Naive thymus-derived CD4-positive, alpha-beta T cell (primary cell): Measurements from ENCODE around the gene DUSP9. TPM values are rescaled to one million over a fixed set of nuclear protein-coding genes. Genes with fewer than 3 reads are reported as not detected.

Experiments used
- ATAC-seq: fragments of 150-1000 bp; cut with Tn5 transposase; 2 replicates; pipeline ENCODE4 v1.10.0; 2021; ENCODE audit warnings: mild to moderate bottlenecking, moderate library complexity
- CTCF ChIA-PET: fragments of 350-600 bp; sonication (Branson Sonifier 250); formaldehyde crosslinking; loops from one replicate; lab custom pipeline; 2021; ENCODE audit warnings: antibody characterized with exemption; lab: Charles Lee
- POLR2A ChIA-PET: fragments of 350-600 bp; sonication (Branson Sonifier 250); formaldehyde crosslinking; loops from one replicate; lab custom pipeline; 2021; ENCODE audit warnings: antibody characterized with exemption, inconsistent platforms; lab: Charles Lee
- DNase-seq, 9 donors: peaks; one replicate each; pipeline versions ENCODE4 v3.0.0 to v3.0.0-alpha.2; 2020 to 2022; ENCODE audit warnings: mixed read lengths in 1 of 9
- H3K27ac ChIP-seq: one replicate; pipeline ENCODE4 v1.7.0; 2013; ENCODE audit warnings: mild to moderate bottlenecking, low read depth, low read length, moderate library complexity
- H3K27me3 ChIP-seq, 2 donors: one replicate each; pipeline ENCODE4 v1.7.0; 2013; ENCODE audit warnings: low read length in 2 of 2, mild to moderate bottlenecking in 2 of 2, moderate library complexity in 2 of 2; ENCODE audit not compliant: control insufficient read depth in 2 of 2, insufficient read depth in 2 of 2
- H3K36me3 ChIP-seq, 3 experiments: 1 replicate in 2 of 3; 2 replicates in 1 of 3; pipeline ENCODE4 v1.7.0; 2013; ENCODE audit warnings: low read length in 3 of 3, mild to moderate bottlenecking in 3 of 3, moderate library complexity in 1 of 3; ENCODE audit not compliant: insufficient read depth in 3 of 3, control insufficient read depth in 2 of 3
- H3K4me1 ChIP-seq, 2 donors: one replicate each; pipeline ENCODE4 v1.7.0; 2013; ENCODE audit warnings: low read length in 2 of 2, mild to moderate bottlenecking in 2 of 2, moderate library complexity in 1 of 2; ENCODE audit not compliant: control insufficient read depth in 2 of 2, insufficient read depth in 2 of 2
- H3K4me3 ChIP-seq: 2 replicates; pipeline ENCODE4 v1.7.0; 2013; ENCODE audit warnings: mild to moderate bottlenecking, low read length
- H3K9me3 ChIP-seq, 3 experiments: 1 replicate in 2 of 3; 2 replicates in 1 of 3; pipeline ENCODE4 v1.7.0; 2013; ENCODE audit warnings: low read length in 3 of 3; ENCODE audit not compliant: control insufficient read depth in 2 of 3
- H3K27ac Mint-ChIP-seq, 9 donors: one replicate each; pipeline ENCODE4 v1.8.0; 2020 to 2022; ENCODE audit warnings: mixed read lengths in 9 of 9, mild to moderate bottlenecking in 8 of 9, moderate library complexity in 5 of 9, inconsistent platforms in 2 of 9
- H3K27me3 Mint-ChIP-seq, 5 donors: one replicate each; pipeline ENCODE4 v1.8.0; 2021 to 2022; ENCODE audit warnings: mixed read lengths in 5 of 5, mild to moderate bottlenecking in 1 of 5
- H3K36me3 Mint-ChIP-seq, 5 donors: one replicate each; pipeline ENCODE4 v1.8.0; 2020 to 2022; ENCODE audit warnings: mixed read lengths in 5 of 5, mild to moderate bottlenecking in 3 of 5, inconsistent platforms in 1 of 5
- H3K4me1 Mint-ChIP-seq, 7 donors: one replicate each; pipeline ENCODE4 v1.8.0; 2020 to 2022; ENCODE audit warnings: mixed read lengths in 7 of 7, mild to moderate bottlenecking in 3 of 7, inconsistent platforms in 1 of 7
- H3K4me3 Mint-ChIP-seq, 10 donors: one replicate each; pipeline ENCODE4 v1.8.0; 2020 to 2022; ENCODE audit warnings: mild to moderate bottlenecking in 10 of 10, mixed read lengths in 10 of 10, moderate library complexity in 6 of 10, inconsistent platforms in 2 of 10
- H3K9me3 Mint-ChIP-seq, 11 donors: one replicate each; pipeline ENCODE4 v1.8.0; 2020 to 2022; ENCODE audit warnings: mixed read lengths in 11 of 11, mild to moderate bottlenecking in 4 of 11, inconsistent platforms in 1 of 11, moderate library complexity in 1 of 11
- intact Hi-C, 2 donors: fragments of 100-400 bp; cut with micrococcal nuclease; formaldehyde crosslinking; loops; one replicate each; pipeline ENCODE4 v1.15.1; 2023
- polyA plus RNA-seq, 2 donors: library from polyadenylated mRNA; unstranded; fragments of 300-500 nt; fragmentation: Illumina TruSeq; gene quantifications; one replicate each; pipeline ENCODE4 v1.2.3, GENCODE V29; 2021
- total RNA-seq, 6 experiments: library from RNA in 5 of 6; stranded (reverse) in 5 of 6; gene quantifications; 1 replicate in 5 of 6; 2 replicates in 1 of 6; pipeline ENCODE4 v1.2.3 and lab custom pipeline; 2021 to 2026

DUSP9 gene
- total and polyA plus RNA-seq, 7 experiments from 2014 or later = not detected

DNA sequence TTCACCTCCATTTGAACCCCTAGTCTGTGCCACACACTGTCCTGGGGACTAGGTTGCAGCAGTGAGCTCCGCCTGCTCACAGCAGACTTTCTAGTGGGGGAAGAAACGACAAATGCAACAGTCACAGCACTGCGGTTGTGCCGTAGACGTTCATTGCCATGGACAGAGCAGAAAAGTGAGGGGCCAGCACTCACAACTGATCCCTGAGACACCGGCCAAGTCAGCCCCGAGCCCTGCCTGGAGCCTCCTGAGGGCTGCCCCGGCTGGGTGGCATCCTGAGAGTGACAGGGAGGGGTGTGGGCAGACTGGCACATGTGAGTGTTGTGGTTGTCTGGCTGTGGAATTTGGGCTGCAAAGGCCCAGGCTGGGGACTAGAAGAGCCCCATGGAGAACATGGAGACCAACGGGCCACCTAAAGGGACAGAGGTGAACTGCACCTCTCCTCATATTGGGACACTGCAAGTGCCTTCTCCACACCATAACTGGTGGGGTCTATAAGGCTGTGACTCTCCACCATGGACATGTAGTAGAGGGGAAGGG is 4.6 kb downstream of the DUSP9 start:
- no peak for ATAC-seq

GRCh38 chrX:153653556-153653955 is 6.6 kb downstream of the DUSP9 start:
- Histone ChIP-seq H3K27ac (no peak overlapping the region), H3K36me3 (no peaks in the 10 kb centered on the region), H3K4me3 (no peak overlapping the region), H3K9me3 (no peaks in the 10 kb centered on the region), H3K27me3 (no peaks in the 10 kb centered on the region), H3K4me1 (no peaks in the 10 kb centered on the region)
- intact Hi-C loops = no loop called here
- peaks cover 0 to 10% (median 0%) of the 10 kb centered on the region in 5 donors for H3K27me3 Mint-ChIP-seq
- no peaks in the 10 kb centered on the region for H3K36me3 Mint-ChIP-seq
- ATAC-seq (no peak), DNase-seq (no peak)
- H3K4me1 Mint-ChIP-seq = no peaks in the 10 kb centered on the region
- ChIA-PET CTCF (interaction anchor here (0.6 to 1.2 kb wide), 4 partner anchors 9 to 99 kb away, joined by 3 to 4 read pairs (median 3); no protein-coding TSS in a partner anchor), POLR2A (no interaction called here)
- H3K27ac Mint-ChIP-seq = no peak overlapping the region
- no peak overlapping the region for H3K4me3 Mint-ChIP-seq
- peaks cover 0 to 9% (median 0%) of the 10 kb centered on the region in 11 donors for H3K9me3 Mint-ChIP-seq

More for the DNA sequence above, 4.6 kb downstream of the DUSP9 start:
- Histone ChIP-seq H3K27me3 (peaks cover 0 to 1% of the 10 kb centered on the region in 2 donors), H3K27ac (no peak overlapping the region), H3K4me3 (no peak overlapping the region), H3K36me3 (no peaks in the 10 kb centered on the region), H3K4me1 (no peaks in the 10 kb centered on the region), H3K9me3 (no peaks in the 10 kb centered on the region)
- no peak overlapping the region for H3K27ac Mint-ChIP-seq
- no peaks in the 10 kb centered on the region for H3K36me3 Mint-ChIP-seq
- intact Hi-C loops = no loop called here
- H3K9me3 Mint-ChIP-seq = peaks cover 0 to 9% (median 0%) of the 10 kb centered on the region in 11 donors
- H3K4me3 Mint-ChIP-seq = no peak overlapping the region
- no peak for DNase-seq
- peaks cover 0 to 17% (median 0%) of the 10 kb centered on the region in 5 donors for H3K27me3 Mint-ChIP-seq
- ChIA-PET POLR2A (no interaction called here), CTCF (no interaction called here)
- H3K4me1 Mint-ChIP-seq = no peaks in the 10 kb centered on the region

DNA sequence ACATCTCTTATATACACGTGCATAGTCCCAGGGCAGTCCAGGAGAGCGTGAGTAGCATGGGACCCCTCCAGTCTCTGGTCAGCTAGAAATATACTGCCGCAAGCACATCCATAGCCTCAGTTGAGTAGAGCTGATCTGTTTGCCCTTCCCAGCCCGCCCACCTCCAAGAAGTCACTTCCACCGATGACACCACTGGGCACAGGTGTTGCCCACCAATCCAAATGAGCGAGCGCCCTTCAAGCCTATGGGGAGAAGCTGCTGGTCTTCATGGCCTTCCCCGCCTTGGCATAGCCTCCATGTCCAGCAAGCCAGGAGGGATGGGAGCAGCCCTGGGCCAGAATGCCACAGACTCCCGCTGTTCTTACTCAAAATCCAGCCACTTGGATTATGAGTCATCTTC is 10.2 kb downstream of the DUSP9 start:
- intact Hi-C loops = no loop called here
- POLR2A ChIA-PET = no interaction called here
- Mint-ChIP-seq H3K36me3 (no peaks in the 10 kb centered on the region), H3K4me3 (no peak overlapping the region), H3K27me3 (peaks cover 0 to 24% (median 6%) of the 10 kb centered on the region in 5 donors), H3K27ac (no peak overlapping the region), H3K4me1 (peaks cover 0 to 4% (median 0%) of the 10 kb centered on the region in 7 donors), H3K9me3 (peaks cover 0 to 9% (median 0%) of the 10 kb centered on the region in 11 donors)
- Histone ChIP-seq H3K4me1 (no peaks in the 10 kb centered on the region), H3K9me3 (no peaks in the 10 kb centered on the region), H3K4me3 (no peak overlapping the region), H3K36me3 (no peaks in the 10 kb centered on the region), H3K27ac (no peak overlapping the region), H3K27me3 (no peaks in the 10 kb centered on the region)
- CTCF ChIA-PET = interaction anchor here (1.0 to 1.6 kb wide), 3 partner anchors 10 to 103 kb away, joined by 3 to 4 read pairs (median 3); no protein-coding TSS in a partner anchor
- no peak for ATAC-seq
- DNase-seq = no peak

- intact Hi-C loops = no loop called here
- POLR2A ChIA-PET = no interaction called here
- CTCF ChIA-PET = interaction anchor here (2.1 kb wide), 1 partner anchor 50 kb away, joined by 6 read pairs; no protein-coding TSS in a partner anchor
- peaks cover 0 to 2% (median 0%) of the 10 kb centered on the region in 11 donors for H3K9me3 Mint-ChIP-seq
- DNase-seq = no peak
- H3K36me3 Mint-ChIP-seq = no peaks in the 10 kb centered on the region
- Histone ChIP-seq H3K27ac (no peak overlapping the region), H3K36me3 (no peaks in the 10 kb centered on the region), H3K4me3 (no peak overlapping the region), H3K9me3 (no peaks in the 10 kb centered on the region), H3K4me1 (no peaks in the 10 kb centered on the region), H3K27me3 (no peaks in the 10 kb centered on the region)
- peaks cover 0 to 32% (median 6%) of the 10 kb centered on the region in 5 donors for H3K27me3 Mint-ChIP-seq
- H3K4me3 Mint-ChIP-seq = no peak overlapping the region
- ATAC-seq = no peak
- H3K4me1 Mint-ChIP-seq = peaks cover 0 to 6% (median 0%) of the 10 kb centered on the region in 7 donors
- no peak overlapping the region for H3K27ac Mint-ChIP-seq
These were observed 12.3 kb downstream of the DUSP9 start for GRCh38 chrX:153659268-153659667.

- Mint-ChIP-seq H3K9me3 (peaks cover 0 to 6% (median 0%) of the 10 kb centered on the region in 11 donors), H3K4me1 (peaks cover 0 to 6% (median 0%) of the 10 kb centered on the region in 7 donors), H3K27ac (no peak overlapping the region), H3K4me3 (peak overlapping the region in 9 of 10 donors; percentile 42 to 73 (median 55)), H3K27me3 (peaks cover 0 to 46% (median 6%) of the 10 kb centered on the region in 5 donors), H3K36me3 (no peaks in the 10 kb centered on the region)
- Histone ChIP-seq H3K4me3 (no peak overlapping the region), H3K4me1 (no peaks in the 10 kb centered on the region), H3K27me3 (no peaks in the 10 kb centered on the region), H3K27ac (no peak overlapping the region), H3K36me3 (no peaks in the 10 kb centered on the region), H3K9me3 (no peaks in the 10 kb centered on the region)
- CTCF ChIA-PET = interaction anchor here (0.6 to 1.7 kb wide), 6 partner anchors 53 to 747 kb away, joined by 3 to 6 read pairs (median 4); no protein-coding TSS in a partner anchor
- ATAC-seq (no peak), DNase-seq (peak in 8 of 9 donors; percentile 26 to 58 (median 52))
- POLR2A ChIA-PET = interaction anchor here (0.7 kb wide), 1 partner anchor 53 kb away, joined by 3 read pairs; no protein-coding TSS in a partner anchor
- intact Hi-C loops = loop anchor here in 1 of 2 donors (1.0 kb wide), 3 partner anchors 52 to 703 kb away; no protein-coding TSS in a partner anchor
These were observed 15.3 kb downstream of the DUSP9 start for GRCh38 chrX:153662266-153662665.

DNA sequence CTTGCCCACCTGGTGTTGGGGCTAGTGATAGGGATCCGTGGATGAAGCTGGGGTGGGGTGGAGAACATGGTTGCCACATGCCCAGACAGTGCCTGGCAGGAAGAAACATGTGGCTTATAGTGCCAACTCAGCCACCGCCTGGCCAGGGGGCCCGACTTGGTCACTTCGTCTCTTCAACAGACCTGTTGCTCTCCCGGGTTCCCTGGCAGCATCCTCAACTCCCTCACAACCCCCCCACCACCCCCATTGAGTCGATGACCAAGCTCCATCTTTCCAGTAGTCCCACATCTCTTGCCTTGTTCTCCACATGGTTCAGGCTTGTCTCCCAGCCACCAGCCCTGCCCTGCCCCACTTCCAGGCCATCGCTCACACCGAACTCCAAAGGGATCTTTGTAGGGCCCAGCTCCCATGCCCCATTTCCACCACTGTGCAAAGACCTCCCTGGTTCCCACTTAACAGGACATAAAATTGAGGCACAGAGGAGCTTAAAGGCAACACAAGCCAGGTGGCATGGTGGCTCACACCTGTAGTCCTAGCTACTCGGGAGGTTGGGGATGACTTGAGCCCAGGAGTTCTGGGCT is 18.8 kb downstream of the DUSP9 start:
- no peaks in the 10 kb centered on the region for H3K36me3 ChIP-seq
- peaks cover 0 to 36% (median 11%) of the 10 kb centered on the region in 5 donors for H3K27me3 Mint-ChIP-seq
- no peak overlapping the region for H3K4me3 Mint-ChIP-seq
- H3K4me1 ChIP-seq = no peaks in the 10 kb centered on the region
- ChIA-PET CTCF (interaction anchor here (1.4 to 4.2 kb wide), 3 partner anchors 111 to 724 kb away, joined by 5 to 27 read pairs (median 5); no protein-coding TSS in a partner anchor), POLR2A (no interaction called here)
- H3K9me3 ChIP-seq = no peaks in the 10 kb centered on the region
- no peak overlapping the region for H3K4me3 ChIP-seq
- intact Hi-C loops = loop anchor here in 1 of 2 donors (5.0 kb wide), 1 partner anchor 724 kb away; no protein-coding TSS in a partner anchor
- H3K36me3 Mint-ChIP-seq = no peaks in the 10 kb centered on the region
- no peak for ATAC-seq
- H3K9me3 Mint-ChIP-seq = peaks cover 0 to 6% (median 0%) of the 10 kb centered on the region in 11 donors
- no peak overlapping the region for H3K27ac ChIP-seq
- H3K27ac Mint-ChIP-seq = peak overlapping the region in 1 of 9 donors; percentile 72
- H3K27me3 ChIP-seq = no peaks in the 10 kb centered on the region
- H3K4me1 Mint-ChIP-seq = peaks cover 7 to 14% (median 8%) of the 10 kb centered on the region in 7 donors
- no peak for DNase-seq
